ENCODE measurements around the gene ABHD17C.

ABHD17C gene

GRCh38 chr15:80703965-80704364, 8.9 kb downstream of the ABHD17C start:
- TF ChIP-seq, protein P1, sequence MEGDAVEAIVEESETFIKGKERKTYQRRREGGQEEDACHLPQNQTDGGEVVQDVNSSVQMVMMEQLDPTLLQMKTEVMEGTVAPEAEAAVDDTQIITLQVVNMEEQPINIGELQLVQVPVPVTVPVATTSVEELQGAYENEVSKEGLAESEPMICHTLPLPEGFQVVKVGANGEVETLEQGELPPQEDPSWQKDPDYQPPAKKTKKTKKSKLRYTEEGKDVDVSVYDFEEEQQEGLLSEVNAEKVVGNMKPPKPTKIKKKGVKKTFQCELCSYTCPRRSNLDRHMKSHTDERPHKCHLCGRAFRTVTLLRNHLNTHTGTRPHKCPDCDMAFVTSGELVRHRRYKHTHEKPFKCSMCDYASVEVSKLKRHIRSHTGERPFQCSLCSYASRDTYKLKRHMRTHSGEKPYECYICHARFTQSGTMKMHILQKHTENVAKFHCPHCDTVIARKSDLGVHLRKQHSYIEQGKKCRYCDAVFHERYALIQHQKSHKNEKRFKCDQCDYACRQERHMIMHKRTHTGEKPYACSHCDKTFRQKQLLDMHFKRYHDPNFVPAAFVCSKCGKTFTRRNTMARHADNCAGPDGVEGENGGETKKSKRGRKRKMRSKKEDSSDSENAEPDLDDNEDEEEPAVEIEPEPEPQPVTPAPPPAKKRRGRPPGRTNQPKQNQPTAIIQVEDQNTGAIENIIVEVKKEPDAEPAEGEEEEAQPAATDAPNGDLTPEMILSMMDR (IDR thresholded peaks at IDR 0.05; ENCODE audit: low read depth, low read length, missing control alignments), result no peak
- DNase-seq (ENCODE audit: low read depth), result no peak
- in situ Hi-C loops (cut with HindIII; ENCODE audit: low sequenced_read_pairs), result no loop called here

GRCh38 chr15:80706161-80706560, 11.1 kb downstream of the ABHD17C start:
- in situ Hi-C loops (cut with HindIII; ENCODE audit: low sequenced_read_pairs), result no loop called here
- no peak for DNase-seq (ENCODE audit: low read depth)
- TF ChIP-seq, protein P1 (IDR thresholded peaks at IDR 0.05; ENCODE audit: low read depth, low read length, missing control alignments), result no peak
- no peak overlapping the region for H3K4me3 ChIP-seq (ENCODE audit: low read depth, low read length)

More at GRCh38 chr15:80703965-80704364, 8.9 kb downstream of the ABHD17C start:
- H3K4me3 ChIP-seq (ENCODE audit: low read depth, low read length), result no peak overlapping the region

DNA sequence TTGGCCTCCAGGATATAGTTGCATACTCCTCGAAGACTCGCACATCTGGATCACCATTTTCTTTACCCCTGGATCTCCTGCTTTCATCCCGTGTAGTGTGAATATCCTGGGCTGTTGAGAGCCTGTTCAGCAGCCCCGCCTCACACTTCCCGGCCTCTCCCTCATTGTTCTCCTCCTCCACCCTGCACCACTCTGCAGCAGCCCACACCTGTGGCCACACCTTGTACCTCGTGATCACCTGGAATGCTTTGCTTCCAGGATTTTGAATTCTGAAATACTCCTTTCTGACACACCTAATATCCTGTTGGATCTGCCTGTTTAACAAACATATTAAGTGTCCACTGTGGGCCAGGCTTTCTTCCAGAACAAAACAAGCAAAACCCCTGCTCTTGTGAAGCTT, 14.4 kb downstream of the ABHD17C start:
- H3K4me3 ChIP-seq (ENCODE audit: low read depth, low read length), result no peak overlapping the region
- no peak for DNase-seq (ENCODE audit: low read depth)
- TF ChIP-seq, protein P1 (IDR thresholded peaks at IDR 0.05; ENCODE audit: low read depth, low read length, missing control alignments), result no peak
- in situ Hi-C loops (cut with HindIII; ENCODE audit: low sequenced_read_pairs), result no loop called here

GRCh38 chr15:80710635-80711554, 15.8 kb downstream of the ABHD17C start:
- in situ Hi-C loops (cut with HindIII; ENCODE audit: low sequenced_read_pairs), result no loop called here
- no peak overlapping the region for H3K4me3 ChIP-seq (ENCODE audit: low read depth, low read length)
- no peak for DNase-seq (ENCODE audit: low read depth)
- TF ChIP-seq, protein P1 (IDR thresholded peaks at IDR 0.05; ENCODE audit: low read depth, low read length, missing control alignments), result no peak

DNA sequence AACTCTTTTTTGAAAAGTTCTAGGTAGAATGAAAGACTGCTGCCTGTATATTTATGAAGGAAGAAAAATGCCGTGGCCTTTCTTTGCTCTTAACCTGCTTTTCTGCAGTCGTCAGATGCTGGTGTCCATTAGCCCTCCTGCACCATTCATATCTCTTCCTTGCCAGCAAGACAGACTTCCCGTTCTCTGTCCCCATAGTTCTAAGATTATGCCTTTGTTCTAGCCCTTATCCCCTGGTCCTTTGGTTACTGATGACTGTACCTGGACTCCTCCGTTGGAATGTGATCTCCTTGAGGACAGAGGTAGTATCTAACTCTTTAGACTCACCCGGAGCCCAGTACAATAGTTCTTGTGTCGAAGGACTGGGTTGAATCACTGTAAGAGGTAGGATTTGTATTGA, 16.8 kb downstream of the ABHD17C start:
- DNase-seq (ENCODE audit: low read depth), result no peak
- in situ Hi-C loops (cut with HindIII; ENCODE audit: low sequenced_read_pairs), result no loop called here
- no peak overlapping the region for H3K4me3 ChIP-seq (ENCODE audit: low read depth, low read length)
- TF ChIP-seq, protein P1 (IDR thresholded peaks at IDR 0.05; ENCODE audit: low read depth, low read length, missing control alignments), result no peak

GRCh38 chr15:80712956-80713355, 17.8 kb downstream of the ABHD17C start:
- TF ChIP-seq, protein P1 (IDR thresholded peaks at IDR 0.05; ENCODE audit: low read depth, low read length, missing control alignments), result no peak
- in situ Hi-C loops (cut with HindIII; ENCODE audit: low sequenced_read_pairs), result no loop called here
- no peak overlapping the region for H3K4me3 ChIP-seq (ENCODE audit: low read depth, low read length)
- no peak for DNase-seq (ENCODE audit: low read depth)
